Measurements from ENCODE around the gene COLQ.

The COLQ gene

DNA sequence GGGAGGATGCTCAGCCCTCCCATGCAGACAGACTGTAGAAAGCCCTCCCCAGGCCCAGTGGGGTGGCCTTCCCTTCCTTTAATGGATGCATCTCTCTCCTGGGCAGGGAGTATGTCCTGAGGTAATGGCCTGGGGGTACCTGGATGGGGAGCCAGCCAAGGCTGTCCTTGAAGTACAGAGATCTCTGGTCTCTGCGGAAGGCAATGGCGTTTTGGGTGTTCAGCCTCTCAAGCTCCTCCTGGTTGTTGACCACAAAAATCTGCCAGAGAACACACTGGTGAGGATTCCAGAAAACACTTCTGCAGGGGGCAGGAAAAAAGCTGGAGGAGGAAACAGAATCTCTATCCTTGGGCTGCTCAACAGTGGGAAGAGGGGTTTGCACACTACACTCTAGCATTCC lies 65.2 kb downstream of the COLQ start:
- DNase-seq (ENCODE audit: low read depth, low spot score): no peak

DNA sequence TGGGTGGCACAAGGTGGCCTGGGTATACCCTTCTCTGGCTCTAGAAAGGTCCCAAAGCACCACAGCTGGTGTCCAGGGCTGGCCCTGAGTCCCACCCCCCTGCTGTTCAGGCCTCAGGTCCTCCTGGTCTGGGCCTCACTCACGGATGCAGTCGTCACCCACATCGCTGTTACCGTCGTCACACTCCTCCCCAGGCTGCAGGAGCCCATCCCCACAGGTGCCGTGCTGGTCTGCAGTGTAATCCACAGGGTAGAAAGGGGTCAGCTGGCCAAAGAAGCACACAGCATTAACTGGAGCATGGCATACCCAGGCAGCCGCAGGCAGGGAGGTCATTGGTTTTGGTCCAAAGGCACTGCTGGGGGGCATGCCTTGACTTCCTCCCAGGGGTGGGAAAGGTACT lies 65.8 kb downstream of the COLQ start:
- no peak for DNase-seq (ENCODE audit: low read depth, low spot score)

DNA sequence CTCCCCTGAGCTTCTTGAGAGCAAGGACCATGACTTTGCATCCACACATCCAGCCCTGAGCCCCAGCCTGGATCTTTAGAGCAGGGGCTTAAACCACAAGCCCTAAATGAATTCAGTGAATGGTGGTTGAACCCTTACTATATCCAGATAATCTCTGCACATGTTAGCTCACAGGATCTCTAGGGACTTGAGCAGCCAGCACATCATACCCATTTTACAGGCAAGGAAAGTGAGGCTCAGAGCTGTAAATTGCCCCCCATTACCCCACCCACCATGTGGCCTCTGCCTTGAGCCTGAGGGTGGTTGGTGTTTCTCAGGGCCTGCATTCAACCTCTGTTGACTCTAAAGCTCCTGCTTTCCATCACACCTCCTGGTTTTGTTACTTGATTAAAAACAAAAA lies 66.5 kb downstream of the COLQ start:
- no peak for DNase-seq (ENCODE audit: low read depth, low spot score)

DNA sequence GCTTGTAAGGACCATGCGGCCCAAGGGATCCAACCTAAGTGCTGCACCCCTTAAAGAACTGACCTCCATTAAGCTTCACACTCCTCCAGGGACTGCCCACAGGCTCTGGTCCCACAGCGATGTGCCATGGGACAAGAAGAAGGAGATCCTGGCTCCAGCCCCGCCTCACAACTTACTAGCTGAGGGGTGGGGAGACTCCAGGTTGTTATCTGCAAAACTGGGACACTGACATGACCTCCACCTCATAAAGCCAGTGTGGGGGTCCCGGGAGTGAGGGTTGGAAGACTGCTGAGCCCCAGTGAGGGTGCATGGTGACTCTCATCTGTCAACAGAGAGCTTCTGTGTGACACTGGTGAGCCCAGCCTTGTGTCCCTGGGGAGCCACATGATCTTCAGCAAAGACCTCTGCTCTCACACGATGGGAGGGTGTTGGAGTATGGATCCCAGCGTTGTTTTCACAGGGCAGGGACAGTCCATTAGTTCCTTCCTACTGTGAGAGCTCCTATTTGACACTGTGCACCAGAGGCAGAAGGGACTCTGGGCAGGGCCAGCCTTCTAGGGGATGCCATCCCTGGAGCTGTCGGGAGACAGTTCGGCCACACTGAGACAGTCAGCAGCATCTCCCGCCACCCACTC lies 67.4 kb downstream of the COLQ start:
- DNase-seq (ENCODE audit: low read depth, low spot score): no peak

DNA sequence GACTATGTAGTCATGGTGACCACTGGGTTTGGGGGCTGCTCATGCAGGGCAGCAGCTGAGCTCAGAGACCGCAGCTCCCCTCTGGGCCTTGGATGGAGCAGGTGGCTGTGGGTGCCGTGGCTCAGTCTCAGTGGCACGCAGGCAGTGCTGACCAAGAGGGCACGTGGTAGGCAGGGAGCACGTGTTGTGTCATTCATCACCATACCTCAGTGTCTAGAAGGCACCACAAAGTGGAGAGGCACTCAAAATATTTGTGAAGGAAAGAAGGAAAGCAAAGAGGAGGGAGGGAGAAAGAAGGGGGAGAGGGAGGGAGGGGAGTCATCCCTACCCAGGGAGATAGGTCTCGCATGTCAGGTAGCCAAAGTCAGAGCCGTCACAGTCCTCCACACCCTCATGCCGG lies 68.0 kb downstream of the COLQ start:
- no peak for DNase-seq (ENCODE audit: low read depth, low spot score)

DNA sequence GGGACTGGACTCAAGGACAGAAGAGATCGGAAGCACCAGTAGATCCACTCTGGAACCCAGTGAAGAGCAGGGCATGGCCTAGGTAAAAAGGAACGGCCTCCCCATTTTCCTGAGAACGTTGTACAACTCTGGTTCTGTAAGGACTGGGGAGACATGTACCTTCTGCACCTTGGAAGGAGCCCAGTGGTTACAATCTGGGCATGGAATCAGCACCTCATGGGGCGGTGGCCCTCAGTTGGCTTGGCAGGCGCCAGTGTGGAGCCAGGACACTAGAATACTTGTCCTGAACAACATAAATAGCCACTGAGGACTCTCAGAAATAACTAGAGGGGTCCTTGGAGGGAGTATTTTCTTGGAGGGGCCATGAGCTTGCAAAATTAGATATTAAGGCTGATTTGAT lies 68.5 kb downstream of the COLQ start:
- no peak for DNase-seq (ENCODE audit: low read depth, low spot score)

DNA sequence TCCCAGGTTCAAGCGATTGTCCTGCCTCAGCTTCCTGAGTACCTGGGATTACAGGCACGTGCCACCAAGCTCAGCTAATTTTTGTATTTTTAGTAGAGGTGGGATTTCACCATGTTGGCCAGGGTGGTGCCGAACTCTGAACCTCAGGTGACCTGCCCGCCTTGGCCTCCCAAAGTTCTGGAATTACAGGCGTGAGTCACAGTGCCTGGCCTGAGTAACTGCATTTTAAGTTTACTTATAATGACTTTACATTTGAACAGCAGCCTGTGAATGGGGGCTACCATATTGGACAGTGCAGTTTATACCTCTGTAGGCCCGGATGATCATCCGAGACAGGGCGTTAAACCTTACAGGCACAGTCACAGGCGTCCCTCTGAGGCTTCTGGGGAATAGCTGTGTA lies 69.3 kb downstream of the COLQ start:
- no peak for DNase-seq (ENCODE audit: low read depth, low spot score)

DNA sequence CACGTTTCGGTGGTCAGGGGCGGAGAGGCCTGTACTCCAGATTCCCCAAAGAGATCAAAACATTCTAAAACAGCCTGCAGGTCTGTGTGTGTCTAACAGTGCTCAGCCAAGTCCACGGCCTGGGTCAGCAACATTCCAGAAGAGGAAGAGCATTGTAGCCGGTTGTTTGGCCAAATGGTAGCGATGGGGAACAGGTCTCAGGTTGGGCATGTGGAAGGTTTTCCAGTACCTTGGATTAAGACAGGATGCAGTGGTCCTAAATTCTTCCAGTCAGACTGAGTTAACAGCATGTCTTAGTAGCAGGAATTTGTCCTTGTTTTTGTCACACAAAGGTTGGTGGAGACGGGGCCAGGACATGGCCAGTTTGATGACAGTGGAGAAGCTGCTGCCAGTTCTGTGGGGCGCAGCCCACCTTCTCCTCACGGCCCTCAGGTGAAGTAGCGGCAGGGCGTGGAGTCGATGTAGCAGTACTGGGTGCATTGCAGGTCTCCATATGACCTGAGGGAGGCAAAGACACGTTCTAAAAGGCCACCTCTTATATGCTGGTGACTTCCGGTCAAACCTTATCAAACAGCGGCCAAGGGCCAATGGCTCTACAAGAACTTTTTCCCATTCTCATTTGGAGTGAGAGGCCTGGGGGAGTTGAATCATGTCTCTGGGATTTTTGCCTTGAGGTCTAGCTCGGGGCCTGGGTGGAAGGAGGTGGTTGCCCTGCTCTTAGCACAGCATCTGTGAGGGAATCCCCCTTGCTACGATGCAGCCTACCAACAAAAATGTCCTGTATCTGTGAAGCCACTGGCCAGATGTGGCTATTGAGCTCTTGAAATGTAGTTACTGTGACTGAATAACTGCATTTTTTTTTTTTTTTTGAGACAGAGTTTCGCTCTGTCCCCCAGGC lies 70.0 kb downstream of the COLQ start:
- DNase-seq (ENCODE audit: low read depth, low spot score): no peak

DNA sequence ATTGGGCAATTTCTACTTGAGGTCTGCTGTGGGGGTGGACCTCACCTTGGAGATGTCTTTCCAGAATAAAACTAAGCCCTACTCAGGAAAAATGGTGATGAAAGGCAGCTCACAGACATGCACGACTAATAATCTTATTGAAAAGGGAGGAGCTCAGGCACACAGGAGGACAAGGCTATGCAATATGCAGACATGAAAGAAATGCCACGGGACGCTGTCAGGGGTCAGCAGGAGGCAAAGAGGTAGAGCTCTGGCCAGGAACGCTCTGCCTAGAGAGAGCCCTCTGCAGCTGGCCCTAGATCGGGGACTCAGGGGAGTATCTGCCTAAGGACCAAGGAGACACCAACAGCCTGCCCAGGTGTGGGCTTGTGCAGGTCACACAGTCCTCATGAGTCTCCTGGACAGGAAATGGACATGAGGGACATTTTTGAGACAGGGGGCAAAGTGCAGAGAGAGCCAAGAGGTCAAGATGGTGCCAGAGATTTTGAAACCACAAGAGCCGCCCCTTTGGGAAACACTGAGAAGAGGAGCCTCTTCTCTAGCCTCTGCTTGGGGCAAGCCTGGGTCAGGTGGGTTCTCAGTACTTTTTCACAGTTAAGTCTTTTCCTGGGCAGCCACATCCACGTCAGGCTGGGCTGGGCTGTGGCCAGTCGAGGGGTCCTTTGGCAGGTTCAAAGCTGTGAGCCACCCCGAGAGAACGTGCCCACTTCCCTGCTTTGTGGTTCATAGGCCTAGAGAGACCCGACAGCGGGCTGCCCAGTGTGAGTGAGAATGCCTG lies 70.9 kb downstream of the COLQ start:
- DNase-seq (ENCODE audit: low read depth, low spot score): no peak

DNA sequence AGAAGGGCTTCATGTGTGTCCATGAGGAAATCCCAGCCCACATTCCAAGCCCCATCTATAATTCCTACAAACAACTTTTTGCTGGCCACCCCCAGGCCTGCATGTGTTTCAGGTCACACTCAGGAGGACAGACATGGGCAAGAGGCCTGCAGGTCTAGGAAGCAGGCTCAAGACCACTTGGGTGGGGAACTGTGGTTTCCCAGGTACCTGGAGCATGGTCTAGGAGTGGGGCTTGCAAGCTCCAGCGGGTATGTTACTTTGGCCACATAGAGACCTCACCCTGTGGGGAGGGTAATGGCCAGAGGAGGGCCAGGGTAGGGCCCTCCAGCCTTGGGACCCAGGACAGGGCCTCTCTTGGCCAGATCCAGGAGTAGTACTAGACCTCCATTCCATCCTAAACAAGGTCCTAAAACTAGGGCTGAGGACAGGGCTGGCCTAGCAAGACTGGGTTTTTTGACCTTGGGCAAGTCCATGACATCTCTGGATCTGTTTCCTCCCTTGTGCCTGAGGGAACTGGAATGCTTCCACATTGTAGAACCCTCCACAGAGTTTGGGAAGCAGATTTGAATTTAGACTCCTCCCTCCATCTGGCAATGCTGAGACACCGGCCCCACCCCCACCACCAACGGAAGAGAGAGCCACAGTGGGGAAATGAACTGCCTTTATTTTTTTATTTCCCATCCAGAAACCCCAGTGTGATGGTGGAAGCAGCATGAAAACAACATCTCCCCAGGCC lies 71.8 kb downstream of the COLQ start:
- DNase-seq (ENCODE audit: low read depth, low spot score): no peak

DNA sequence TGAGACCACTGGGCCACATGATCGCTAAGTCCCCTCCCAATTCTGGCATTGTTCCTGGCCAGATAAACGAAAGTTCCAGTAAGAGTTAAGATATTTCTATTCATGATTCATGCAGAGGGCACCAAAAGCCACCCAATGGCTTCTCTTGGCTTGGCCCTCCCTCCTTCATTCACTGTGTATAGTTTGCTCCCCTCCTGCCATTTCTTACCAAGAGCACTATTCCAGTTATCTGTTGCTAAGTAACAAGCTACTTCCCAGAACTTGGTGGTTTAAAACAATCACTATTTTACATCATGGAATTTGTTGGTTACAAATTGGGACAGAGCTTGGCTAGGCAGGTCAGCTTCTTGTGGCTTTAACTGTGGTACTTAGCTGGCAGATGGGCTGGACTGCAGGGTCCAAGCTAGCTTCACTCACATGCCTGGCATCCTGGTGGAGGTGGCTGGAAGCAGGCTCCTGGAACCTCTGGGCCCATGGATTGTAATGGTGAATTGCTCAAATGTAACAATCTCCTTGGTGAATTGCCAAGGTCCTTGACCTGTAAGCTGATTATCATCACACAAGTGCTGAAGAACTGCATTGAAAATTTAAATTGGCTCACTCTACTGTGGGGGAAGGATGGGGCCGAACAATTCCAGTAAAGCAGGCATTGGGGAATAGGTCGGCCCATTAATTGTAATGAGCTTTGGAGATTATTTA lies 77.5 kb downstream of the COLQ start:
- DNase-seq (ENCODE audit: low read depth, low spot score): no peak

DNA sequence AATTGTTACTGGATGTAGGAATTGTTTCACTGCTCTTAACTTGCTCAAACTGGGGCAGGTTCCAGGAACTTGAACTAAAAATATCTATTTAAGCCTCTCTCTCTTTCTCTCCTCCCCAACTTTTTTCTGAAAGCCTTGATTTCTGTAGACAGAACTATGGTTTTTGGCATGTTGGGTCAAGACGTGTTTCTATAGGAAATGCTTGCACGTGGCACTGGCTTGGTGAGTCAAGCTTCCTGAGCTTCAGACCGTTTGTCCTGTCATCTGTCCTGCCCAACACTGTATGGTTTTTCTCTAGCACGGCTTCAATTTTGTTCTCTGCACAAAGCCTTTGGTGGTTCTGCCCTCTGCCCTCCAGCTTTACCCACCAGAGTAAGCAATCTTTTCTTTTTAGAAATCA lies 80.6 kb downstream of the COLQ start:
- no peak for DNase-seq (ENCODE audit: low read depth, low spot score)

DNA sequence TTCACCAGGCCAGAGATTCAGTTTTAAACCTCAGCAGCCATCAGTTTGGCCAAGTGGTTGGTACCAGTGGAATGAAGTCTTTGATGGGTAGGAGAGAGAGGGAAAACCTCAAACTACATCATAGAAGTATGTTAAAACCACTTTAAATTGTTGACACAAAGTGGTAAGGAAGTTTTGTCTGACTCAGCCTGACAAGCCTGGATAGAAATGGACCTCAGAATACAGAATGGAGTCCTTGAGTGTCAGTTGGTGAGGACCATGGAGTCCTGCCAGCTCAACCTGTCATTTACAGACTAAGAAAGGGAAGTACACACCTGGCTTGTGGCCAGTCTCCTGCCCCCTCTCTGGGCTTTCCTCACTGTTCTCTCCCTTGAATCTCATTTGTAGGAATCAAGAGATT lies 82.0 kb downstream of the COLQ start:
- DNase-seq (ENCODE audit: low read depth, low spot score): no peak

DNA sequence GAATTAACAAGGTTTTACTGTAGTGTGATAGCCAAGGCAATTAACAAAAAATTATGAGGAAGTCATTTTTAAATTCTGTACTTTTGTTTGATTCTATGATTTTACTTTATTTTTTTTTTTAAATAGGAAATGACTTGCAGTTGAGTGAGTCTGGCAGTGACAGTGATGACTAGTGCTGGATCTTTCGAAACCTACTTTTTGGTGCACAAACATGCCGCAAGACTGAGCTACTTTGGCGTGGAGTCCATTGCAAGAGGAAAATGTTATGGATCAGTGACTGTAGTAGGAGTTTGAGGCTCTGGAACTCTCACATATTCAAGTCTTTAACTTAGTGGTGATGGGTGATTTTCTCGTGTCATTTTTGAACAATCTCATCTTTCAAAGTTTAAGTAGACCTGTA lies 82.5 kb downstream of the COLQ start:
- no peak for DNase-seq (ENCODE audit: low read depth, low spot score)

DNA sequence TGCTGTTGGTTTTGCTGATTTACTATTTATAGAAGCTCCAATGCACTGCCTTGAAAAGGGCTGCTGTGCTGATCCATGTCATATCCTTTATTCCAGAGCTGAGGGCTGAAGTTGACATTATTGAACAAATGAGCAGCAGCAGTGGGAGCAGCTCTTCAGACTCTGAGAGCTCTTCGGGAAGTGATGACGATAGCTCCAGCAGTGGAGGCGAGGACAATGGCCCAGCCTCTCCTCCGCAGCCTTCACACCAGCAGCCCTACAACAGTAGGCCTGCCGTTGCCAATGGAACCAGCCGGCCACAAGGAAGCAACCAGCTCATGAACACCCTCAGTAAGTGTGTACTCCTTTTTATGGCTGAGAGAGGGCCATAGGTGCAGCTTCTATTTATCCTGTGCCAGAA lies 85.3 kb downstream of the COLQ start:
- DNase-seq (ENCODE audit: low read depth, low spot score): no peak

DNA sequence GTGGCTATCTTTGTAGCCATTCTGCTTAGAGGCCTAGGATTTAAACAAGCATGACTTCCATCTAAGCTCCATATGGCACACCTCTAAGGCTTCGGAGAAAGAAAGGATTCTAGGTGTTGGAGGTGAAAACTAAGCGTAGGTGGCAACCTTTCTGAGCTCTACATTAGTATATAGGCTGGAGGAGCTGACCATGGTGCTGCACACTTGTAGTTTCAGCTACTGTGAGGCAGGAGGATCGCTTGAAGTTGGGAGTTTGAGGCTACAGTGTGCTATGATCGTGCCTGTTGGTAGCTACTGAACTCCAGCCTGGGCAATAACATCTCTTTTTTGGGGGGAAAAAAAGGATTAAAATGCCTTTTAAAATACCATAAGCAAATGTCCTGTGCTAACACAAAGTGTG lies 86.8 kb downstream of the COLQ start:
- no peak for DNase-seq (ENCODE audit: low read depth, low spot score)

DNA sequence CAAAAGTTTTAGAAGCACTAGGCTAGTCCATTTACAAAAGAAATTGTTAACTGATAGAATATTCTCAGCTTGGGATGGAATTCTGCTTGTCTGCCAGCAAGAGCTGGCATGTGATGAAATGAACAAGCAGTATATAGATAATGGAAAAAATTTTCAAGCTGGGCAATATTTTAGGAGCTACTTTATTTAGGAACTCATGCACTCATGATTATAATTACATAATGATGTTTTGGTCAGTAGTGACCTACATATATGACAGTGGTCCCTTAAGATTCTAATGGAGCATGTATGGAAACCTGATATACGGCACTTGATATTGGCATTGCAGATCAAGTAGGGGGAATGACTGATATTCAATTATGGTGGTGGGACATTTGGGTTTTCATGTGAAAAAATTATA lies 88.0 kb downstream of the COLQ start:
- no peak for DNase-seq (ENCODE audit: low read depth, low spot score)

DNA sequence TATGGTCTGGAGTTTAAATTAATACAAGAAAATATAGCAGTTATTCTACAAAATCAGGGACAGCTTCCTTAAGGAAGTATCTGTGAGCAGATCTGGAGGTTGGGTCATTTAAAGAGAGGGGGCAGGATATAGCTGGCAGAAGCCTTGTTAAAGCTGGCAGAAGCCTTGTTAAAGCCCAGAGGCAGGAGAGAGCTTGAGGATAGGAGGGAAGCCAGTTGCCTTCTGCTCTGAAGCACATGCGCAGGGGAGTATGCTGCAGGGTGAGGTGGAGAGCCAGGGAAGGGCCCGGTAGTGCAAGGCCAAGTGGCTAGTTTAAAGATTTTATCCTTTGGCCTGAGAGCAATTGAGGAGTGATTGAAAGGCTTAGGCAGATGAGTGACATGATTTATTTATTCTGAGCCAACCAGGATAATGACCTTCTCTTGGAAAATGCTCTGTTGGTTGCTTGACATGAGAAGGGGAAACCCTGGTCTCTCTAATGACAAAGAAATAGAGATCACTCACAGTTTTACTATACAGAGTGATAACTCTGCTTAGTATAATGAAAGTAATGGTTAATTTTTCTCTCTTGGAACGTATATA lies 90.2 kb downstream of the COLQ start:
- DNase-seq (ENCODE audit: low read depth, low spot score): no peak

DNA sequence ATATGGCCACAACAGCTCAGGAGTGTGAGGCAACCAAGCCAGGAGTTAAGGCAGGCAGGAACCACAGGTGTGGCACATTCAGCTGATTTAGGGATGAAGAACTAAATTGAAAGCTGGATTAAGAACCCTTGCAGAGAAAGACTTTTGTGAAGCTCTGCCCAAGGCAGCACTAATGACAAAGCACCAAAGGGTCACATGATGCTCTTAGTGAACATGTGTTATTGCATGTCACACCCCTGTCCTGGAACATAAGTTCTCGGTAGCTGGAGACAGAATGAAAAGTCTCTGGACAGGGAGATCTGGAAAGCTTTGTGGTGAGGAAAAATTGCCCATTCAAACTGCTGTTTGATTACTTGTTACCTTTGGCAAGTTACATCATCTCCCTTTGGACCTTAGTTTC lies 90.9 kb downstream of the COLQ start:
- no peak for DNase-seq (ENCODE audit: low read depth, low spot score)

DNA sequence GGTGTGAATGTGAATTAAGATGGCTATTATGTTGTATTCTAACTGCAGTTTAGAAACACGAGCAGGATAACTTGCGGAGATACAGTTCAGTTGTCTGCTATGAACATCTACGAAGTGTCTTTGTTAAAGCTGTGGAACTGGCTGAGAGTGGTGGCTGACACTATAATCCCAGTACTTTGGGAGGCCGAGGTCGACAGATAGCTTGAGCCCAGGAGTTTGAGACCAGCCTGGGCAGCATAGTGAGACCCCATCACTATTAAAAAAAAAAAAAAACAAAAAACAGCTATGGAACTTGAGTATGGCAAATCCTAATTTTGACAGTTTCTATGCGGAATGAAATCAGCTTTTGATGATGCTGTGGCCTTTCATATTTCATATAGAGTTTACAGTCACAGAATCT lies 92.4 kb downstream of the COLQ start:
- no peak for DNase-seq (ENCODE audit: low read depth, low spot score)

DNA sequence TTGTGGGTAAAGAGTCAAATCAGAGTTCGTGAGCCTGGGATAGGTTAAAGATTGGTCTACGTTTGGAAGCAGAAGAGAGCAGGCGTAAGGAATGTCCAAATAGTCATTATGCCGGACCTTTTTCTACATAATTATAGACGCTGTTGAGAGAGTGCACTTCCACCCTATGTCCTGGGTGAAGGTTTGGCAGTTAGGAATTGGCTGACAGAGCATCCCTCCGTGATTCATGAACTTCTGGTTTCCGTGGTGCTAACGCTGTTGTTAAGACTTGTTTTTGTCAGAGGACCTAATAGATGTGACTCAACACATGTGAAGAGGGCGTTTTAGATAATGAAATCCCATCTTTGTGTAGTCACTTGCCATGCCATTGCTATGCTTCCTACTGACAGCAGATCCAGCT lies 93.0 kb downstream of the COLQ start:
- DNase-seq (ENCODE audit: low read depth, low spot score): no peak
